Trophoblast cell (in vitro differentiated cells and primary cell): Measurements from ENCODE around the gene BMERB1.
"Not testable (repeated sequence)": the region's sequence is repeated elsewhere in the genome, so short reads cannot be mapped to it uniquely, and the experiment has no call there.

Experiments used
- DNase-seq, 2 donors: peaks; one replicate each; pipeline ENCODE4 v3.0.0-alpha.2; 2016
- H2AFZ ChIP-seq: 2 replicates; pipeline ENCODE4 v1.6.1; 2013; ENCODE audit warnings: low read length, moderate library complexity, mild to moderate bottlenecking; ENCODE audit not compliant: insufficient read depth, poor library complexity
- H2AK5ac ChIP-seq: 2 replicates; pipeline ENCODE4 v1.6.1; 2013; ENCODE audit warnings: mild to moderate bottlenecking, low read length
- H2BK120ac ChIP-seq: 2 replicates; pipeline ENCODE4 v1.6.1; 2013; ENCODE audit warnings: low read length, mild to moderate bottlenecking, moderate library complexity; ENCODE audit not compliant: insufficient read depth, poor library complexity
- H2BK12ac ChIP-seq: 2 replicates; pipeline ENCODE4 v1.6.1; 2013; ENCODE audit warnings: mild to moderate bottlenecking, low read length, moderate library complexity
- H2BK5ac ChIP-seq: 2 replicates; pipeline ENCODE4 v1.6.1; 2013; ENCODE audit warnings: low read length, low read depth, moderate library complexity, mild to moderate bottlenecking; ENCODE audit not compliant: poor library complexity
- H3K14ac ChIP-seq: 2 replicates; pipeline ENCODE4 v1.6.1; 2013; ENCODE audit warnings: mild to moderate bottlenecking, low read length
- H3K18ac ChIP-seq: 2 replicates; pipeline ENCODE4 v1.6.1; 2013; ENCODE audit warnings: mild to moderate bottlenecking, low read length
- H3K23ac ChIP-seq: 2 replicates; pipeline ENCODE4 v1.6.1; 2013; ENCODE audit warnings: low read length
- H3K27ac ChIP-seq: 2 replicates; pipeline ENCODE4 v1.5.1; 2013; ENCODE audit warnings: low read depth, mild to moderate bottlenecking, inconsistent platforms, low read length, moderate library complexity
- H3K27me3 ChIP-seq: 2 replicates; pipeline ENCODE4 v1.6.1; 2013; ENCODE audit warnings: inconsistent platforms, mild to moderate bottlenecking, low read length, moderate library complexity; ENCODE audit not compliant: insufficient read depth
- H3K36me3 ChIP-seq, 2 experiments: 1 replicate in 1 of 2; 2 replicates in 1 of 2; pipeline ENCODE4 v1.6.1; 2013; ENCODE audit warnings: low read length in 2 of 2, mild to moderate bottlenecking in 2 of 2, moderate library complexity in 1 of 2; ENCODE audit not compliant: insufficient read depth in 2 of 2, control insufficient read depth in 1 of 2
- H3K4ac ChIP-seq: 2 replicates; pipeline ENCODE4 v1.6.1; 2013; ENCODE audit warnings: low read depth, mild to moderate bottlenecking, low read length, moderate library complexity
- H3K4me1 ChIP-seq, 2 experiments: 1 replicate in 1 of 2; 2 replicates in 1 of 2; pipeline ENCODE4 v1.6.1; 2013; ENCODE audit warnings: low read length in 2 of 2, mild to moderate bottlenecking in 2 of 2, moderate library complexity in 1 of 2; ENCODE audit not compliant: insufficient read depth in 2 of 2, control insufficient read depth in 1 of 2
- H3K4me2 ChIP-seq: 2 replicates; pipeline ENCODE4 v1.6.1; 2013; ENCODE audit warnings: inconsistent platforms, mild to moderate bottlenecking, low read length, moderate library complexity
- H3K4me3 ChIP-seq: 2 replicates; pipeline ENCODE4 v1.5.1; 2013; ENCODE audit warnings: mild to moderate bottlenecking, low read depth, low read length, inconsistent platforms
- H3K79me1 ChIP-seq: one replicate; pipeline ENCODE4 v1.6.1; 2013; ENCODE audit warnings: low read length
- H3K79me2 ChIP-seq: 2 replicates; pipeline ENCODE4 v1.6.1; 2013; ENCODE audit warnings: low read length, mild to moderate bottlenecking; ENCODE audit not compliant: control insufficient read depth, insufficient read depth, poor library complexity
- H3K9ac ChIP-seq: 2 replicates; pipeline ENCODE4 v1.6.1; 2013; ENCODE audit warnings: mild to moderate bottlenecking, low read length
- H3K9me3 ChIP-seq: 2 replicates; pipeline ENCODE4 v1.6.1; 2013; ENCODE audit warnings: low read depth, mild to moderate bottlenecking, control low read depth, inconsistent platforms, low read length; ENCODE audit not compliant: insufficient read depth
- H4K12ac ChIP-seq: 2 replicates; pipeline ENCODE4 v1.6.1; 2013; ENCODE audit warnings: low read depth, mild to moderate bottlenecking, low read length, moderate library complexity
- H4K8ac ChIP-seq: 2 replicates; pipeline ENCODE4 v1.6.1; 2013; ENCODE audit warnings: low read depth, mild to moderate bottlenecking, low read length, moderate library complexity
- H4K91ac ChIP-seq: one replicate; pipeline ENCODE4 v1.6.1; 2013; ENCODE audit warnings: low read depth, mild to moderate bottlenecking, low read length, moderate library complexity
- WGBS: extraction: QIAGEN DNeasy Blood & Tissue Kit; methylation state at CpG from one replicate; pipeline ENCODE4 v1.1.7; 2013; ENCODE audit warnings: missing lambda C conversion rate; ENCODE audit not compliant: insufficient read length, insufficient coverage; ENCODE audit errors: extremely low coverage; 5-methylcytosine and 5-hydroxymethylcytosine counted together

The BMERB1 gene

DNA sequence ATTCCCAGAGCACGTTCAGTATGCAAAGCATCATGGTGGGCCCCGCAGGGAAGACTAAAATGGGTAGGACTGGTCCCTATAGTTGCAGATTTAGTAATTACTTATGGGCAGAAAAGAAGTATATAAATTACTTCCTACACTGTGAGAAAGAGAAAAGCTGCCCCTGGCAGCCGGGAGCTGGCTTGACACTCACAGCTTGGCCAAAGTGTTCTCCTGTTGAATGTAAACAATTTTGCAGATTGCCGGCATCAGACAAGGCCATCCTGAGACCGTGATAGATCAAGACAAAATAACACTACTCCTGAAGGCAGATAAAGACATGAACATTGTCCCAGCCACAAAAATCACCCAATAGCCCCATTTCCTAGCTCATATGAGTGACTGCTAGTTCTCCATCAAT is 110.0 kb downstream of the BMERB1 start:
- Histone ChIP-seq H4K8ac (no peak overlapping the region), H3K4me1 (no peaks in the 10 kb centered on the region), H4K12ac (no peak overlapping the region), H4K91ac (no peak overlapping the region), H3K9me3 (peaks cover 9% of the 10 kb centered on the region), H2BK120ac (no peak overlapping the region), H3K79me2 (no peaks in the 10 kb centered on the region), H3K14ac (no peak overlapping the region), H2BK12ac (no peak overlapping the region), H3K4me3 (no peak overlapping the region), H3K9ac (no peak overlapping the region), H3K27me3 (no peaks in the 10 kb centered on the region), H2AK5ac (no peak overlapping the region), H2AFZ (no peak overlapping the region), H3K23ac (no peak overlapping the region), H3K36me3 (no peaks in the 10 kb centered on the region), H2BK5ac (no peak overlapping the region), H3K27ac (no peak overlapping the region), H3K4me2 (no peak overlapping the region), H3K4ac (no peak overlapping the region), H3K79me1 (no peaks in the 10 kb centered on the region), H3K18ac (no peak overlapping the region)
- no peak for DNase-seq
- no CpG with 5 or more reads among the region's 5 CpGs for WGBS

DNA sequence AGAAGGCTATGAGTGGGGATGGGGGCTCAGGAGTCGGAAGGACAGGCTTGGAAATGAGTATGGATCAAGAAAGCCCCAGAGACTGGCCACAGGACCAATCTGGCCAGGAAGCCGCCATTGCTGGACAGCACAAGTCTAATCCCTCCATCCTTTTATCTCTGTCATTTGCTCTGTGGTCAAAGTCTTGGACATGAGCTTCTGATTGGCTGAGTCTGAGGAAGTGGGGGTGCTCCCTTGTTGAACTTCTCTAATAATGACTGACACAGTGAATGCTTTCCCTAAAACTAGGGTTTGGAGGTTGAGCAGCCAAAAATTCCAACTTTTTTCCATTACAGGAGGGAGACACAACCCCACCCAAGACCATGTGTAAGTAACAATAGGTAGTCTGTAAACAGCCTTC is 111.2 kb downstream of the BMERB1 start:
- Histone ChIP-seq H3K27ac (no peak overlapping the region), H2BK120ac (no peak overlapping the region), H2BK5ac (no peak overlapping the region), H2AK5ac (no peak overlapping the region), H3K27me3 (no peaks in the 10 kb centered on the region), H3K18ac (no peak overlapping the region), H3K4me3 (no peak overlapping the region), H4K91ac (no peak overlapping the region), H3K4ac (no peak overlapping the region), H3K79me2 (no peaks in the 10 kb centered on the region), H3K23ac (no peak overlapping the region), H4K8ac (no peak overlapping the region), H4K12ac (no peak overlapping the region), H3K4me1 (no peaks in the 10 kb centered on the region), H3K9me3 (peaks cover 9% of the 10 kb centered on the region), H3K14ac (no peak overlapping the region), H2AFZ (no peak overlapping the region), H3K79me1 (no peaks in the 10 kb centered on the region), H3K36me3 (no peaks in the 10 kb centered on the region), H3K9ac (no peak overlapping the region), H2BK12ac (no peak overlapping the region), H3K4me2 (no peak overlapping the region)
- DNase-seq = no peak
- WGBS = no CpG with 5 or more reads among the region's 2 CpGs

DNA sequence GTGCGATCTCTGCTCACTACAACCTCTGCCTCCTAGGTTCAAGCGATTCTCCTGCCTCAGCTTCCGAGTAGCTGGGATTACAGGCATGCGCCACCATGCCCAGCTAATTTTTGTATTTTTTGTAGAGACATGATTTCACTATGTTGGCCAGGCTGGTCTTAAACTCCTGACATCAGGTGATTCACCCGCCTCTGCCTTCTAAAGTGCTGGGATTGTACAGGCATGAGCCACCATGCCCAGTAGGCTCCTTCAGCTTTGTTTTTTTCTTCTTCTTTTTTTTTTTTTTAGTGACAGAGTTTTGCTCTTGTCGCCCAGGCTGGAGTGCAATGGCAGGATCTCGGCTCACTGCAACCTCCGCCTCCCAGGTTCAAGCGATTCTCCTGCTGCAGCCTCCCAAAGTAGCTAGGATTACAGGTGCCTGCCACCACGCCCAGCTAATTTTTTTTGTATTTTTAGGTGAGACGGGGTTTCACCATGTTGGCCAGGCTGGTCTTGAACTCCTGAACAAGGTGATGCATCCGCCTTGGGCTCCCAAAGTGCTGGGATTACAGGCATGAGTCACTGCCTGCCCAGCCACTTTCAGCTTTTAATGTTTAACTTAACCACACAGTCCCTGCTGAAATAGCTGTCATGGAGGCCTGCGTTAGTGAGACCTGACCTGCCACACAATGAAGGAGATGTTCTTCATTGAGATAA is 112.8 kb downstream of the BMERB1 start:
- H2BK120ac ChIP-seq, H3K18ac ChIP-seq, H2AK5ac ChIP-seq, H2BK5ac ChIP-seq, H4K12ac ChIP-seq, H3K4me1 ChIP-seq, H3K4me2 ChIP-seq, H3K14ac ChIP-seq, H3K79me2 ChIP-seq, H2BK12ac ChIP-seq, H2AFZ ChIP-seq, H4K8ac ChIP-seq, H3K9ac ChIP-seq, H3K4ac ChIP-seq, H3K79me1 ChIP-seq, H4K91ac ChIP-seq, H3K4me3 ChIP-seq, H3K23ac ChIP-seq, H3K9me3 ChIP-seq, H3K27ac ChIP-seq, H3K36me3 ChIP-seq, DNase-seq, H3K27me3 ChIP-seq: not testable (repeated sequence)
- WGBS = no CpG with 5 or more reads among the region's 13 CpGs

DNA sequence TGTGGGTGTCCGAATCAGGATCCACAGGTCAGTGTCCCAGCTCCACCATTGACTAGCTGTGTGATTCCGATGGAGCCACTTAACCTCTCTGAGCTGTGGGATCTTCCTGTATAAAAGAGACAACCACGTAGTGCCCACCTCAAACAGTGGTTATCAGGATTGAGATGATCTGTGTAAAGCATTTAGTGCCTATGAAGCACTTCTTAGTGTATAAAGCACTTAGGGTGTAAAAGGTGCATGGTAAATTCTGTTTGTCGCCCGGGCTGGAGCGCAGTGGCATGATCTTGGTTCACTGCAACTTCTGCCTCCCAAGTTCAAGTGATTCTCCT is 113.3 kb downstream of the BMERB1 start:
- H3K79me1 ChIP-seq = no peaks in the 10 kb centered on the region
- H3K23ac ChIP-seq = no peak overlapping the region
- H3K4me2 ChIP-seq = no peak overlapping the region
- no CpG with 5 or more reads among the region's 6 CpGs for WGBS
- no peaks in the 10 kb centered on the region for H3K27me3 ChIP-seq
- no peaks in the 10 kb centered on the region for H3K36me3 ChIP-seq
- H3K18ac ChIP-seq = no peak overlapping the region
- no peak overlapping the region for H4K8ac ChIP-seq
- no peak overlapping the region for H3K4me3 ChIP-seq
- peaks cover 7% of the 10 kb centered on the region for H3K9me3 ChIP-seq
- no peak overlapping the region for H3K27ac ChIP-seq
- no peaks in the 10 kb centered on the region for H3K79me2 ChIP-seq
- no peak overlapping the region for H2AFZ ChIP-seq
- H3K14ac ChIP-seq = no peak overlapping the region
- no peak overlapping the region for H4K91ac ChIP-seq
- no peak for DNase-seq
- H2BK12ac ChIP-seq = no peak overlapping the region
- no peak overlapping the region for H2BK5ac ChIP-seq
- H4K12ac ChIP-seq = no peak overlapping the region
- H3K9ac ChIP-seq = no peak overlapping the region
- H2AK5ac ChIP-seq = no peak overlapping the region
- no peak overlapping the region for H3K4ac ChIP-seq
- H3K4me1 ChIP-seq = no peaks in the 10 kb centered on the region
- H2BK120ac ChIP-seq = no peak overlapping the region
